GM19455 (cell line): ENCODE data around the gene PSMD12.
"Not testable (repeated sequence)": the region's sequence is repeated elsewhere in the genome, so short reads cannot be mapped to it uniquely, and the experiment has no call there.

ENCODE experiments used
- ATAC-seq: cut with Tn5 transposase; IDR thresholded peaks from one replicate; pipeline ENCODE4 v1.9.1; 2021; ENCODE audit not compliant: unreplicated experiment

The PSMD12 gene

DNA sequence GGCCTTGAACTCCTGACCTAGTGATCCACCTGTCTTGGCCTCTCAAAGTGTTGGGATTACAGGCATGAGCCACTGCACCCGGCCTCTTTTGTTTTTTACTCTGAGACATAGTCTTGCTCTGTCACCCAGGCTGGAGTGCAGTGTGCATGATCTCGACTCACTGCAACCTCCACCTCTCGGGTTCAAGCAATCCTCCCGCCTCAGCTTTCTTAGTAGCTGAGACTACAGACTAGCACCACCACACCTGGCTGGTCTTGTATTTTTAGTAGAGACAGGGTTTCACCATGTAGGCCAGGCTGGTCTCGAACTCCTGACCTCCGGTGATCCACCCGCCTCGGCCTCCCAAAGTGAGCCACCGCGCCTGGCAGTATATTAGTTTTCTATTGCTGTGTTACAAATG lies 22.2 kb upstream of the PSMD12 start:
- not testable (repeated sequence) for ATAC-seq

DNA sequence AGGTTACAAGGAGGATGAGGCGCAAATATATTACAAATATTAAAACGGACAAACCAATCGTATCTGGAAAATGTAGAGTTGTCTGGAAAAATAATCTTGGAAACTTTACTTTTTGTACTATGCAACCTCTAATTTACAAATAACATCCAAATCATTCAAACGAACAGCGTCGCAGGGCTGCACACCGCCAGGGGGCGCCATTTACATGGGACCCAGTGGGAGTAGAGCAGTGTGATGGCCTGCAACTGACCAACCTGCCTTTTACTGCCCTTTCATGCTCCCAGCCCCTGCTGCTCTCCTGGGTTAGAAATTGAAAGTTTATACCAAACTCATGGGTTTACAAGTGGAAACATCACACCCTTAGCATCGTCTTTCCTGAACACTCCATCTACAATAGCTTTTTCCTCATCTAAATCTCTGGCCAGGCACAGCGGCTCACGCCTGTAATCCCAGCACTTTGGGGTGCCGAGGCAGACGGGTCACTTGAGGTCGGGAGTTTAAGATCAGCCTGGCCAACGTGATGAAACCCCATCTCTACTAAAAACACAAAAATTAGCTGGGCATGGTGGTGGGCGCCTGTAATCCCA lies 20.7 kb upstream of the PSMD12 start:
- ATAC-seq: no peak

DNA sequence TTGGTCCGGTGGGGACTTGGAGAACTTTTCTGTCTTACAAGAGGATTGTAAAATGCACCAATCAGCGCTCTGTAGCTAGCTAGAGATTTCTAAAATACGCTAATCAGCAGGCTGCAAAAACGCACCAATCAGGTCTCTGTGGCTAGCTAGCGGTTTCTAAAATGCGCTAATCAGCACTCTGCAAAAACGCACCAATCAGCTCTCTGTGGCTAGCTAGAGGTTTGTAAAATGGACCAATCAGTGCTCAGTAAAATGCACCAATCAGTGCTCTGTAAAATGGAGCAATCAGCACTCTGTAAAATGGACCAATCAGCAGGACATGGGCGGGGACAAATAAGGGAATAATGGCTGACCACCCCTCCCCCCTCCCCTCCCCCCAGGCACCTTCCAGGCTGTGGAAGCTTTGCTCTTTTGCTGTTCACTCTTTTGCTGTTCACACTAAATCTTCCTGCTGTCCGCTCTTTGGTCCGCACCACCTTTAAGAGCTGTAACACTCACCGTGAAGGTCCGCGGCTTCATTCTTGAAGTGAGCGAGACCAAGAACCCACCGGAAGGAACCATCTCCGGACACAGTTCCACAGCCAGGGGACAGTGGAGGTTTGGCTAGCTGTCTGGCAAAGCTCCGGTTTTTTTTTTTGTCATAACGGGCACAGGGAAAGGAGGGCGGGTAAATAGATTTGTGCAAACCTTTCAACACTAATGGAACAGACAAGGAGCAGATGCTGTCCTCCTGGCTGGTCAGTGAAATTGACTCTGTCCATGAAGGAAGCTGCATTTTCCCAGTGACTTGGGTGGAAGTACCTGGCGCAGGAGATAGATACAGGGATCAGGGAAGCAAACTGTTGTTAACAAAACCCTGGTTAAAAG lies 19.0 kb upstream of the PSMD12 start:
- ATAC-seq: no peak

DNA sequence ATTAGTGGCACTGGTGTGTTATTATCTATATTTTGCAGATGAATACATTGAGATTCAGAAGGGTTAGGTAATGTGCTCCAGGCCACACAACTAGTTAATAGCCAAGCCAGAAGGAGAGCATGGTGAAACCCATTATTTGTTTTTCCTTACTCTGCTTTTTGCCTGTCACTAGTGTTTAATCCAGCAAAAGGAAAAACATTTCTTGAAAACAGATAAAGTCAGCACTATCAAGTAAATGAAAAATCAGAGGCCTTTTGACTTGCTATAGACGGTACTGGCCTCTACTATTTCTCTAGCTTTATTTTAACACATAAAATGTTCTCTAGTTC lies 15.5 kb upstream of the PSMD12 start:
- ATAC-seq: no peak

DNA sequence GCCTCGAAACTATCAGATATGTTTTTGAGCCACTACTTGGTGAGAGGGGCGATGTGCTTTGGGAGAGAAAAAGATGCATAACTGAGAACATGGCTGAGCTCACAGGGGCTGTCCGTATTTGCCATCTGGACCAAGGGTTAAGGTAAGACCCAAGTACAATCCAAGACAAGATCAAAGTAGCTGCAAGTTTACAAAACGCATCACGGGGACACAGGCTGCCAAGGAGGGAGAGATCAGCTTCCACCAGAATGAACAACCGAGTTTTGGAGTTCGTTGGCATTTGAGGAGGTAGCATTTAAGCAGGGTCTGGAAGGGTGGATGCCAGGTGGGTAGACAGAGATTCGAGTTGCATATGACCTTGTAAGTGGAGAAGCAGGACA lies 12.9 kb upstream of the PSMD12 start:
- ATAC-seq: no peak

DNA sequence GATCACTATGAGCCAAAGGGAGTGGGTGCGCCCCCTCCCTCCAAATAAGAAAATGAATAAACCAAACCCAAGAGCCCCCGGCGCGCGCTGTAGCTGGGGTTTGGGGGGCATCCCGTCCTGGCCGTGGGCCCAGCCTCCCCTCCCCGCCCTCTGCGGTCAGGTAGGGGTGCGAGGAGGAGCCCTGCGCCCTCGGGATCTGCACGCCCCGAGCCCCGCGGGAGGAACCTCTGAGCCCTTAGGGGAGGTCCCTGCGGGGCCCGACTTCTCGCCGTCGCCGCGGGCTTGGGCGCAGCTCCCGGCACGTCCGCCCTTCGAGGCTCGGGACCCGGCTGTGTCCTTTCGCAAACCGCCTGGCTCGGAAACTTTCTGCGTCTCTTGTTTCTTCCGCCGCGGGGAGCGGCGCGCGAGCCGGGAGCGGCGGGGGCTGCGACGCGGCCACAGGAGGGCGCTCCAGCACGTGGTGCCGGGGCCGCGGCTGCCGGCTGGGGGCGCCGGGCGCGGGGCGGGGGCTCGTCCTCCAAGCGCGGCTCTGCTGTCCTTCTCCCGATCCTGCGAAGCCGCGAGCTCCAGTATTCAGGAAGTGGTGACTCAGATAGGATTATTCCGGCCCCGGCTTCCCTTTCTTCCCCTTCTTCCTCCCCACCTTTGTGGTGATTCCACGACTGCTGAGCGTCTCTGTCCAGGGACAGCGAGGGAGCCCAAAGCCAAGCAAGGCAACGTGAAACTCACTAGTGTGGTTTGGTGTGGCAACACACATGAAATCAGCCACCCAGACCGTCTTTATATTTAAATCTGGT lies 12.3 kb upstream of the PSMD12 start:
- ATAC-seq: peak; percentile 36

DNA sequence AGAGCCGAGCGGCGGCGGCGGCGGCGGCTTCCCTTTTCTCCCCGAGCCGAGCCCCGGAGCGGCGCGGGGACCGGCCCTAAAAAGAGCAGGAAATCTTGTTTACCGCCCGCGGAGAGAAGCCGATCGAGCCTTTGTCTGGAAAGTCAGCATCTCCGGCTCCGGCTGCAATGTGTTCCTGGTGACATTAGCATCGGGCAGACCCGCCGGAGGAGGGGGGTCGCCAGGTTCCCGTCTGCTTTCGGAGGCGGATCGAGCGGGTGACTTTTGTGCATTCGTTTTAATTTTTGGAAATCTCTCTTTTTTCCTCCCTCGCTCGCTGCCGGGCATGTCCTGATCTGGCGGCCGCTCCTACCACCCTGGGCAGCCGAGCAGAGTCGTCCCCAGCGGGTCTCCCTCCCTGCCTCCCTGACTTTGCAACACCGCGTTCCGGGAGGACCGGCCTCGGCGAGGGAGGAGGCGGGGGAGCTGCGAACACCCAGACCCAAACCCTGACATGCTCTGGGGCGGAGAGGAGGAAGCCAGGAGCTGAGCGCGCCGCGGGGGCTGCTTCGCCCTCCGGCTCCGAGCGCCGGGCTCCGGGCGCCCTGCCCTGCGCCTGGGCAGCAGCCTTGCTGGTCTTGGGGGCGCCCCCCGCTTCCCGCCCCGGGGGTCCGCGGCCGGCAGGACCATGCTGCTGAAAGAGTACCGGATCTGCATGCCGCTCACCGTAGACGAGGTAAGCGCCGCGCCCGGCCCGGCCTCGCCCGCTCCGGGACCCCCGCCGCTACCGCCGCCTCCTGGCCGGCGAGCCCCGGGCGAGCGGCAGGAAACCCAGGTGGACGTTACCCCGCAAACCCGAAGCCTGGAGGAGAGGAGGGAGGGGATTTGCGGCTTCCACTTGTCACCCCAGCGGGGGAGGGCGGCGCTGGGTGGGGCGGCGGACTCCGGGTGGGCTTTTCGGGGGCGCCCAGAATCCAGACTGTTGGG lies 11.4 kb upstream of the PSMD12 start:
- ATAC-seq: peak; percentile 29

DNA sequence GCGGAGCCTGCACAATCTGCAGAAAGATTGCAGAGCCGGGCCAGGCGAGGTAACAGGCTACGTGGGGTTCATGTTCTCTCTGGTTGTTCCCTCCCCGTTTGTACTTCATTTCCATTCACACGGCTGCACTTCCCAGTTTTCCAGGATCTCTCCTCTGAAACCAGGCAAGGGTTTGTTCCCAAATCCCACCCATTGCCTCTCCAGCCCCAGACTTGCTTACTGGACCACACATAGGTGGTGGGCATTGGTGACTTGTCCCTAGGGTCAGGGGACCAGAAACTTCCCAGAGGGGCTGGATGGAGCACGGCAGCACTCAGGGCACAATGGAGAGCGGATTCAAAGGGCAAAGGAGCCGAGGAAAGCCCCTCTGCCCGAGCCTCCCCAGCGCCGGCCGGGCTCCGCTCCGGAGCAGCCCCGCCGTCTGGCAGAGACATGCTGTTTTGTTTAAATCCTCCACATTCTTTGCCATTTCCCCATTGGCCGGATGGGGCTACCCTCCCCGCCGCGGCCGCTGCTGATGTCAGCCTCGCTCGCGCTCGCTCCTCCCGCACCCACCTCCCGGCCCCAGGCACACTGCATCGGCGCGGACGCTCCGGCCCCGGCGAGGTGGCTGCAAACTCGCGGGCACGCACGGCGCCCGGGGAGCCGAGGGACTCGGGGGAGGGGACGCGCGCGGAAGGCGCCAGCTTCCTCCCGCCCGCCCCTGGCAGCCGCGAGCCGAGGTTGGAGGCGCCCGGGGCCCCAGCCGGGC lies 10.5 kb upstream of the PSMD12 start, which contains the start of gene PITPNC1:
TSS of gene PITPNC1 (plus strand) at position 545 of the 751 bp plus-strand sequence.
- peak; percentile 60 for ATAC-seq

DNA sequence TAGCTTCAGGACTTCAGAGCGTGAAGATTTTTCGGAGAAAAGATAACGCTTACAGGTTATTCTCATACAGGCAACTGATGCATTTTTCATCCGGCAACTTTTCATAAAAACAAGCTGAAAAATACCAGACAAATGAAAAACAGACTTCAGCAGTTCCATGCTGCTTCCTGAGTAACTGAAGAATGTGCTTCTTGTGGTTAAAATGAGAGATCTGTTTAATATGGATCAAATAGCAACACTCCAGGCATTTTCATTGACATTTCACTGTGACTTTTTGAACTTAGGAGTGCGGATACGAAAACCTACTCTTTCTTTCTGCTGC lies 10.0 kb upstream of the PSMD12 start:
- ATAC-seq: no peak

DNA sequence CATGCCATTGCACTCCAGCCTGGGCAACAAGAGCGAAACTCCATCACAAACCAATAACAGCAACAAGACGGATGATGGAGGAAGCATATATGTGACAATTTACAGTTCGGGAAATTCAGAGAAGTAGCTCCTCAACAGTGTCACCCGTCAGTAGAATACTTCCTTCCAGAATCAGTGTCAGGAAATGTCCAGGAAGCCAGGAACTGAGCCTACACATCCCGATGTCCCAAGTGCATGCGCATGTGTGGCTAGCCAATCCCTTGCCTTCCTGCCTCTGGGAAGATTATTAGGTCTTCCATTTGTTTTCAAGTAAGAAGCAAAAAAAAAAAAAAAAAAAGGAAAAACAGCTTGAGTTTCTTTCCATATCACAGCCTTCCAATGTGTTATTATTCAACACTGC lies 9.3 kb upstream of the PSMD12 start:
- ATAC-seq: no peak

DNA sequence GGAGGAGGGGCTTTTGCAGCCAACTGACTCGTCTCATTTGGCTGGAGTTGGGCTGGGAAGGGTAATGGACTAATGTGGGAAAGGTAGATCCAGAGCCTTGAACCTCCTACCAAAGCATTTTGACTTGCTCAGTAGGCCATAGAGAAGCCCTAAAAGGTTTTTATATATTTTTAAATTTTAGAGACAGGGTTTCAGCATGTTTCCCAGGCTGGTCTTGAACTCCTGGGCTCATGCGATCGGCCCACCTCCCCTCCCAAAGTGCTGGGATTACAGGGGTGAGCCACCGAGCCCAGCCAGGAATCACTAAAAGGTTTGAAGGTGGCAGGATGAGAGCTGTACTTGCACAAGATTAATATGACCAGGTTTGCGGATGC lies 8.7 kb upstream of the PSMD12 start:
- no peak for ATAC-seq

DNA sequence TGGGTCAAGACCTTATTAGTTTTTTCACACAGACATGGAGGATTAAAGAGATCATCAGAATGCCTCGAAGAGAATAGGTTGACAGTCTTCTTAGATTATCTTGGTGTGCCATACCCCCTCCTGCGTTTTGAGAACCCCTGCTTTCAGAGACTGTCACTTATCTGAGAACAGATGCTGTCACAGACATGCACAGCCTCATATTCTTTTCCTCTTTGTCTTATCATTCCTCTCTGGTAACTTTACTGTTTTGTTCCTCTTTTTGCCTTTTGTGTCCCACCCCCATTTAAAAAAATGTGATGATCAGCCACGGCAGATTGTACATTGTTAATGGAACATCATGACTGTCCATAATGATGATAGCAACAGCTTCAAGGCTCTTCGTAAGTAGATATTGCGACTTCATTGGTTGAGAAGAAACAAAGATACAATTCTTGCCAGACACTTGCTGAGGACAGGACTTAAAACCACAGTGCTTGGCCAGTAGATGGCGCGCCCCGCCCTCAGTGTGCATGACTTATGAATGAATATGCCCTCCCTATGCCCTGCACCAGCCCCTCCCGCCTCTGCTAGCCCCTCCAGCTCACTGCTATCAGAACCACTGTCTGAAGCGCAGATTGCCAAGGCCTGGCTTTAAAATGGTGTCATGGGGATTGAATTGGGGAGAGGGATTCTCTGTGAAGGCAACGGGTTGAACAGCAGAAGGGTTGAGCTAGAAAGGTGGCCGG lies 8.1 kb upstream of the PSMD12 start:
- no peak for ATAC-seq

DNA sequence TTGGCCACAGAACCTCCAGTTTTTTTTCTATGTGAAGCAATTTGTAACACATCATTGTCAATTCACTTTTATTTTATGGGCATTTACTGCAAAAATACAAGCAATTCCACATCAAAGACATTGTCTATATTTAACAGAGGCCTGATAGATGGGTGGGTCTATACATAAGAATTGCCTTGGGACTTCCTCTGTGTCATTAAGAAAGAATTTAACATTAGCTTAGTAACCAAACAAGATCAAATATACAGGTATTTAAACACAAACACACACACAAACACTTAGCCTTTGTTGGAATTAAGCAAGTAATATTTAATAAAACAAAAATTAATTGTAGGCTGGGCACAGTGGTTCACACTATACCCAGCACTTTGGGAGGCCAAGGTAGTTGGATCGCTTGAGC lies 6.4 kb upstream of the PSMD12 start:
- ATAC-seq: no peak

DNA sequence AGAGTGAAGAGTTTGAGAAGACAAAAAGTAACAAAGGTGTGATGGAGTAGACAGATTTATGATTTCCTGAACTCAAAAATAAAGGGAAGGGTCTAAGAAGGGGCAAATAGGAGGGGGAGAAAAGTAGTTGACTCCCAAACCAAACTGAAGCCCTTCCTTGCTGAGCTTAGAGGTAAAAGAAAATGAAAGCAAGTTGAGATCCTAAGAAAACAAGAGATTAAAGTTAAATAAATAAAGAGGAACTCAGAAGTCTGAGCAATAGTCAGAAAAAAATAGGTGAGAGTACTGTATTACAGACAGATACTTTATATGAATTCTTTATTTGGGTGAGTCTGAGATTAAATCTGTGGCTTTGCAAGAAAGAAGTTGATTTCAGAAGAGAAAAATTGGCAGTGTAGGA lies 3.3 kb upstream of the PSMD12 start:
- no peak for ATAC-seq

DNA sequence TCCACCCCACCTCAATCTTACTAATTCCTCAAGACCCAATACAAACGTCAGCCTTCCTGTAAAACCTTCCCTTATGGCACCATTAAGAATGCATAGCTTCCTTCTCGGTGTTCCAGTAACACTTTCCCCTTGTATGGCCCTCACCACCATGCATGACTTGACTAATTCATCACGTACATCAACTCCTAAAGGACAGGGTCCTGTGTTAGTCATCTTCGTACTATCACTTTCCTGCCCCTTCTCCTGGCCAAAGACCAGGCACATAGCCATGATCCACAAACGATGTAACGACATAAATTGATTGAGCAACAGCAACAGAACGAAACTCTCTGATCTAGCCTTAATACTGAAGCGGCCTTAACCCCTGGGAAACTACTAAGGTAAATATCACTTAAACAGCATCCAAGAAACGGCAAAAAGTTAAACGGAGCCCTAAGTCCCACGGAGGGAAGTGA lies 612 bp downstream of the PSMD12 start:
- ATAC-seq: no peak

DNA sequence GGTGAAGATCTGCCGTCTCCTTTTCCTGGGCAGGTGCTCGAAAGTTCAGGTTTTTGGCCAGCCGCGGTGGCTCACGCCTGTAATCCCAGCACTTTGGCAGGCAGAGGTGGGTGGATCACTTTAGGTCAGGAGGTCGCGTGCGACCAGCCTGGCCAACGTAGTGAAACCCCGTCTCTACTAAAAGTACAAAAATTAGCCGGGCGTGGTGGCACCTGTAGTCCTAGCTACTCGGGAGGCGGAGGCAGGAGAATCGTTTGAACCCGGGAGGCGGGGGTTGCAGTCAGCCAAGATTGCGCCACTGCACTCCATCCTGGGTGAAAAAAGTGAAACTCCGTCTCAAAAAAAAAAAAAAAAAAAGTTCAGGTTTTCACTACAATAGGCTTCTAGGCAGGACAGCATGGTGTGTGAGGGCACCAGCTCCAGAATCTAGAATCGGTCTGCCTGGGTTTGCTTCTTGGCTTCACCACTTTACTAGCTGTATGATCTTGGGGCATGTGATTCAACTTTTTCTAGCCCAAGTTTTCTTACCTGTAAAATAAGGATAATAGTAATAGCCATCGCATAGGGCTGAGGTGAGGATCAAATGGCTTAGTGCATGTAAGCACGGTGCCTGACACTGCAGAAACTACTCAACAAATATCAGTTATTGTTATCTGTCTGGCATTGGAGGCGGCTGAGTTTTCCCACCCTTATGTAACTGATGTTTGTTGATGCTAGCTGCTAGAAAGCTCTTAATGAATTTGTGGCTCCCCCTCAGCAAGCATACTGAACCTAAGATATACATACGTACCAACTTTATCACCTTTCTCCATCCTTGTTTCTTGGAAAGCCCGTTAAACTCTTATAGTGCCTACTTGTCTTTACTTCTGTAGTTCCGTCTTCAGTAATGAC lies 1.3 kb downstream of the PSMD12 start:
- ATAC-seq: no peak

DNA sequence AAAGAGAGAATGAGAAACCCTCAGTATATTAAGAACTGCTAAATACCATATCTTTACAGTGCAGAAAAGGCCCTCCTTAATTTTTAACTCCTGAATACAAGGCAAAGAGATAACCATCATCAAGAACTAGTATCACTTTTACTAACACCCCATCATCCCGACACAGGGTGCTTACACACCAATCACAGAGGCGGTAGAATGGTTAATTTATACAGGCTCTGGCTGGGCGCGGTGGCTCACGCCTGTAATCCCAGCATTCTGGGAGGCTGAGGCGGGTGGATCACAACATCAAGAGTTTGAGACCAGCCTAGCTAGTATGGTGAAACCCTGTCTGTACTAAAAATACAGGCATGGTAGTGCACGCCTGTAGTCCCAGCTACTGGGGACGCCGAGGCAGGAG lies 4.2 kb downstream of the PSMD12 start:
- no peak for ATAC-seq

DNA sequence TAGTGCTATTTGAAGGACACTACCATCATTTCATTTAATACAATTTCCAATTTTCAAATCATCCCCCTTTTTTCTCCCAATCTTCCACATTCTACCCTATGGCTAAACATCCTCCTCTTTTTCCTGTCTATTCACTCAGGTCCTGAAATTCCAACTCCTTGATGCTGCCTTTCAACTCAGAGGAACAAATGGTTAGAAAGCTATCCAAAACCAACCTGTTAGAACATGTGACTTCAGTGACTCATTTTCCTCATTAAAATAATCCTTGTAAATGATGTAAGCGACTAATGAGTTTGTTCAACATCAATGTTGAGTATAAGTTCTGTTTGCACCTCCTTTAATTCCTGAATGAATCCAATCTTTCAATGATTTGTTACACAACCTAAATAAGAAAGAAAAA lies 5.5 kb downstream of the PSMD12 start:
- no peak for ATAC-seq
